PC-3 (cell line): ENCODE results near the gene ZNF467. TPM values are rescaled to one million over a fixed set of nuclear protein-coding genes. Genes with fewer than 3 reads are reported as not detected.

ENCODE experiments used
- ATAC-seq: fragments of 200-7000 bp; cut with Tn5 transposase; 2 replicates; pipeline ENCODE4 v1.9.1; 2020; ENCODE audit warnings: mild to moderate bottlenecking, moderate library complexity
- BruUV-seq: library from RNA; stranded (reverse); fragments of 400-500 nt; replicated peaks from 2 replicates; lab custom pipeline; 2021; lab: Mats Ljungman, UMichigan
- CTCF ChIA-PET: fragments of 300-600 bp; sonication (Branson Sonifier 250); formaldehyde crosslinking; loops from one replicate; lab custom pipeline; 2022; ENCODE audit warnings: antibody characterized with exemption; lab: Charles Lee
- POLR2A ChIA-PET: fragments of 300-600 bp; sonication (Branson Sonifier 250); formaldehyde crosslinking; loops from one replicate; lab custom pipeline; 2022; ENCODE audit warnings: antibody characterized with exemption; ENCODE audit not compliant: unreplicated experiment; lab: Charles Lee
- DNase-seq: peaks from one replicate; pipeline ENCODE4 v3.0.0-alpha.2; 2015
- H2AFZ ChIP-seq: fragments of 300-600 bp; sonication (generic); 2 replicates; pipeline ENCODE4 v1.6.0; 2016; ENCODE audit warnings: antibody characterized with exemption, low read length
- H3F3A ChIP-seq: fragments of 300-600 bp; sonication (generic); one replicate; pipeline ENCODE4 v1.6.0; 2017; ENCODE audit warnings: antibody characterized with exemption, low read length, control low read depth, mild to moderate bottlenecking; ENCODE audit not compliant: unreplicated experiment
- H3K27ac ChIP-seq: fragments of 300-600 bp; sonication (generic); 2 replicates; pipeline ENCODE4 v1.5.1; 2016; ENCODE audit warnings: mild to moderate bottlenecking, low read length
- H3K27me3 ChIP-seq: fragments of 300-600 bp; sonication (generic); 2 replicates; pipeline ENCODE4 v1.6.1; 2016; ENCODE audit warnings: low read length, mixed read lengths
- H3K36me3 ChIP-seq: fragments of 300-600 bp; sonication (generic); 2 replicates; pipeline ENCODE4 v1.6.1; 2016; ENCODE audit warnings: low read depth, mixed run types, low read length, mixed read lengths
- H3K4me1 ChIP-seq: fragments of 300-600 bp; sonication (generic); 2 replicates; pipeline ENCODE4 v1.5.1; 2016; ENCODE audit warnings: low read length; ENCODE audit not compliant: insufficient read depth
- H3K4me2 ChIP-seq: fragments of 300-600 bp; sonication (generic); 2 replicates; pipeline ENCODE4 v1.6.0; 2016; ENCODE audit warnings: low read length
- H3K4me3 ChIP-seq: fragments of 300-600 bp; sonication (generic); 2 replicates; pipeline ENCODE4 v1.5.1; 2016; ENCODE audit warnings: mild to moderate bottlenecking, low read length, mixed read lengths
- H3K79me2 ChIP-seq: fragments of 300-600 bp; sonication (generic); 2 replicates; pipeline ENCODE4 v1.6.1; 2017; ENCODE audit warnings: low read length, mixed read lengths
- H3K9ac ChIP-seq: fragments of 300-600 bp; sonication (generic); 2 replicates; pipeline ENCODE4 v1.6.0; 2016; ENCODE audit warnings: mild to moderate bottlenecking, low read length
- H3K9me2 ChIP-seq: fragments of 300-600 bp; sonication (generic); replicated peaks from 2 replicates; pipeline ENCODE4 v1.6.1; 2016; ENCODE audit warnings: mixed run types, low read length, mixed read lengths
- H3K9me3 ChIP-seq: fragments of 300-600 bp; sonication (generic); 2 replicates; pipeline ENCODE4 v1.6.1; 2016; ENCODE audit warnings: low read length, mixed read lengths
- H4K20me1 ChIP-seq: fragments of 300-600 bp; sonication (generic); 2 replicates; pipeline ENCODE4 v1.6.1; 2016; ENCODE audit warnings: low read length, mixed read lengths
- EZH2 ChIP-seq: fragments of 300-600 bp; sonication (generic); IDR thresholded peaks from one replicate; pipeline ENCODE4 v1.6.1; 2017; ENCODE audit warnings: antibody characterized with exemption, mild to moderate bottlenecking, low read length; ENCODE audit not compliant: unreplicated experiment
- EZH2phosphoT487 ChIP-seq: fragments of 300-600 bp; sonication (generic); IDR thresholded peaks from 2 replicates; pipeline ENCODE4 v1.6.1; 2018; ENCODE audit warnings: mild to moderate bottlenecking, antibody characterized with exemption, low read length, borderline replicate concordance
- intact Hi-C: fragments of 100-400 bp; cut with micrococcal nuclease; formaldehyde crosslinking; loops from 2 replicates; pipeline ENCODE4 v1.9.0; 2023
- total RNA-seq: library from RNA; depleted of rRNA; stranded (reverse); fragments of >200 nt; gene quantifications from 2 replicates; pipeline ENCODE4 v1.2.3, GENCODE V29; 2014
- TF ChIP-seq, protein P1 (sequence below): fragments of 300-600 bp; sonication (generic); conservative IDR thresholded peaks from 2 replicates; pipeline ENCODE4 v1.5.1; 2017; ENCODE audit warnings: antibody characterized with exemption, low read depth, mild to moderate bottlenecking, low read length

The ZNF467 gene
- total RNA-seq, 1 experiment from 2014 or later: 6.3 TPM

DNA sequence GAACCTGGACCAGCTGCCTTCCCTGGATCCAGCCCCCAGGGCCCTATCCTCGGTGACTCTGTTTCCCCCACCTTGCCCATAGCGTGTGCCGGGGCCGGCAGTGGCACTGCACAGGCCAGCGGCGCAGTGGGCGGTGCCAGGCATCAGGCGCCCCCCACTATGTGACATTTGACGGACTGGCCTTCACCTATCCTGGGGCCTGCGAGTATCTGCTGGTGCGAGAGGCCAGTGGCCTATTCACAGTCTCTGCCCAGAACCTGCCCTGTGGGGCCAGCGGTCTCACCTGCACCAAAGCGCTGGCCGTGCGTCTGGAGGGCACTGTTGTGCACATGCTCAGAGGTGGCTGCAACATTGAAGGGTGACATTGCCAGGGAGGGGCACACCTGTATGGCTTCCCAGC is 12.0 kb upstream of the ZNF467 start:
- H3K27me3 ChIP-seq: no peaks in the 10 kb centered on the region
- H3K36me3 ChIP-seq: no peaks in the 10 kb centered on the region
- H2AFZ ChIP-seq: no peak overlapping the region
- H3K9me2 ChIP-seq: no peaks in the 10 kb centered on the region
- no peak overlapping the region for H3K27ac ChIP-seq
- H3K79me2 ChIP-seq: no peaks in the 10 kb centered on the region
- no TSS peak for BruUV-seq
- no peaks in the 10 kb centered on the region for H3K4me1 ChIP-seq
- H3K9me3 ChIP-seq: no peaks in the 10 kb centered on the region
- no peak overlapping the region for H3K9ac ChIP-seq
- no peak overlapping the region for H3K4me3 ChIP-seq
- no peak overlapping the region for H3K4me2 ChIP-seq
- DNase-seq (no peak), ATAC-seq (no peak)
- H3F3A ChIP-seq: no peaks in the 10 kb centered on the region
- POLR2A ChIA-PET: no interaction called here
- TF ChIP-seq, protein P1, sequence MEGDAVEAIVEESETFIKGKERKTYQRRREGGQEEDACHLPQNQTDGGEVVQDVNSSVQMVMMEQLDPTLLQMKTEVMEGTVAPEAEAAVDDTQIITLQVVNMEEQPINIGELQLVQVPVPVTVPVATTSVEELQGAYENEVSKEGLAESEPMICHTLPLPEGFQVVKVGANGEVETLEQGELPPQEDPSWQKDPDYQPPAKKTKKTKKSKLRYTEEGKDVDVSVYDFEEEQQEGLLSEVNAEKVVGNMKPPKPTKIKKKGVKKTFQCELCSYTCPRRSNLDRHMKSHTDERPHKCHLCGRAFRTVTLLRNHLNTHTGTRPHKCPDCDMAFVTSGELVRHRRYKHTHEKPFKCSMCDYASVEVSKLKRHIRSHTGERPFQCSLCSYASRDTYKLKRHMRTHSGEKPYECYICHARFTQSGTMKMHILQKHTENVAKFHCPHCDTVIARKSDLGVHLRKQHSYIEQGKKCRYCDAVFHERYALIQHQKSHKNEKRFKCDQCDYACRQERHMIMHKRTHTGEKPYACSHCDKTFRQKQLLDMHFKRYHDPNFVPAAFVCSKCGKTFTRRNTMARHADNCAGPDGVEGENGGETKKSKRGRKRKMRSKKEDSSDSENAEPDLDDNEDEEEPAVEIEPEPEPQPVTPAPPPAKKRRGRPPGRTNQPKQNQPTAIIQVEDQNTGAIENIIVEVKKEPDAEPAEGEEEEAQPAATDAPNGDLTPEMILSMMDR: no peak
- TF ChIP-seq EZH2phosphoT487 (no peak), EZH2 (no peak)
- no peaks in the 10 kb centered on the region for H4K20me1 ChIP-seq
- intact Hi-C loops: no loop called here
- CTCF ChIA-PET: no interaction called here

DNA sequence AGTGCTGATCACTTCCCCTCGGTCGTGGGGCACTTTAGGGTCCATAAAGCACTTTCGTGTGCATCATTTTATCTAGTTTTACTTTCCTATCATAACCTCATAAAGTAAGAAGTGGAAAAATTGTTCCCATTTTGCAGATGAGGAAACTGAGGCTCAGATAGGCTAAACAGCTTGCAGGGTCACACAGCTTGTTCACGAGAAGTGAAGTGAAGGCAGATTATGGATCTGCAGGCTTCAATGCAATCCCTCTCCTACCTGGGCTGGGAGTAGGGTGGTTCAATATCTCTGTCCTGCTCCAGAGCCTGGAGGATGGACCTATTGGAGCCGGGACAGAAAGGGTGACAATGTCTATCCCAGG is 10.8 kb upstream of the ZNF467 start:
- Histone ChIP-seq H3K9me3 (no peaks in the 10 kb centered on the region), H3K36me3 (no peaks in the 10 kb centered on the region), H2AFZ (no peak overlapping the region), H3K4me2 (no peak overlapping the region), H3K79me2 (no peaks in the 10 kb centered on the region), H3K27ac (no peak overlapping the region), H4K20me1 (no peaks in the 10 kb centered on the region), H3K4me1 (no peaks in the 10 kb centered on the region), H3K27me3 (no peaks in the 10 kb centered on the region), H3K9ac (no peak overlapping the region), H3F3A (no peaks in the 10 kb centered on the region), H3K9me2 (no peaks in the 10 kb centered on the region), H3K4me3 (no peak overlapping the region)
- ATAC-seq (no peak), DNase-seq (no peak)
- no peak for TF ChIP-seq EZH2
- TF ChIP-seq, protein P1: no peak
- TF ChIP-seq EZH2phosphoT487: no peak
- POLR2A ChIA-PET: no interaction called here
- no TSS peak for BruUV-seq
- CTCF ChIA-PET: no interaction called here
- intact Hi-C loops: no loop called here

DNA sequence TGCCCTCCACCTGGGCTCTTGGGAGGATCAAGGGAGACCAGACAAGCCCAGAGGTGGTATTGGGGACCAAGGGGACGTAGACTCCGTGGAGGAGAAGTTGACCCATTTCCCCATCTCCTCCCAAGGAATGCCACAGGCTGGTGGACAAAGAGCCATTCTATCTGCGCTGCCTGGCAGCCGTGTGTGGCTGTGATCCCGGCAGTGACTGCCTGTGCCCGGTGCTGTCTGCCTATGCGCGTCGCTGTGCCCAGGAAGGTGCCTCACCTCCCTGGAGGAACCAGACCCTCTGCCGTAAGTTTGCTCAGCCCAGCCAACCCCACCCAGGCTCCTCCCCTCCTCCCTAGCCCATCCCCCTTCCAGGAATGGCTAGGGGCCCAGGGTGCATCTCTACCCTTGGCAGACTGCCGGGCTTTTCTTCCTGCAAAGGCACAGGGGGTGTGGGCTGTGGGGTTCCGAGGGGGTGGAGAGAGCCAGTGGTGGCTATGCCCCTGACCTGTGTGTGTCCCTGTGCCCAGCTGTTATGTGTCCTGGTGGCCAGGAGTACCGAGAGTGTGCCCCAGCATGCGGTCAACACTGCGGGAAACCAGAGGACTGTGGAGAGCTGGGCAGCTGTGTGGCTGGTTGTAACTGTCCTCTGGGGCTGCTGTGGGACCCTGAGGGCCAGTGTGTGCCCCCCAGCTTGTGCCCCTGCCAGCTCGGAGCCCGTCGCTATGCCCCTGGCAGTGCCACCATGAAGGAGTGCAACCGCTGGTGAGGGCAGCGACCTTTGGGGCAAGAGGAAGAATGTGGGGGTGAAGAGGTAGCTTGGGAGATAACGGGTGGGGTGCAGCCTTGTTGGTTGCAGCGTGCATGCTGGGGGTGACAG is 10.2 kb upstream of the ZNF467 start:
- H3K27me3 ChIP-seq: no peaks in the 10 kb centered on the region
- H3K9ac ChIP-seq: no peak overlapping the region
- DNase-seq: no peak
- H3K79me2 ChIP-seq: no peaks in the 10 kb centered on the region
- H3K9me3 ChIP-seq: no peaks in the 10 kb centered on the region
- no peaks in the 10 kb centered on the region for H3K4me1 ChIP-seq
- H3K4me2 ChIP-seq: no peak overlapping the region
- no peaks in the 10 kb centered on the region for H3F3A ChIP-seq
- TF ChIP-seq, protein P1: no peak
- no peak overlapping the region for H3K4me3 ChIP-seq
- H3K36me3 ChIP-seq: no peaks in the 10 kb centered on the region
- no peak overlapping the region for H3K27ac ChIP-seq
- CTCF ChIA-PET: no interaction called here
- ATAC-seq: no peak
- H2AFZ ChIP-seq: no peak overlapping the region
- no peaks in the 10 kb centered on the region for H3K9me2 ChIP-seq
- H4K20me1 ChIP-seq: no peaks in the 10 kb centered on the region
- POLR2A ChIA-PET: no interaction called here
- intact Hi-C loops: no loop called here
- no TSS peak for BruUV-seq
